IPS-18a (cell line): ENCODE data around the gene SMARCC1.
"Not testable (repeated sequence)": the region's sequence is repeated elsewhere in the genome, so short reads cannot be mapped to it uniquely, and the experiment has no call there.

ENCODE experiments used
- H3K27ac ChIP-seq: one replicate; pipeline ENCODE4 v1.5.1; 2013; ENCODE audit warnings: low read length
- H3K27me3 ChIP-seq: one replicate; pipeline ENCODE4 v1.6.1; 2013; ENCODE audit warnings: mild to moderate bottlenecking, low read length; ENCODE audit not compliant: control insufficient read depth, insufficient read depth
- H3K36me3 ChIP-seq: one replicate; pipeline ENCODE4 v1.6.1; 2013; ENCODE audit warnings: low read depth, low read length; ENCODE audit not compliant: control insufficient read depth
- H3K4me1 ChIP-seq: one replicate; pipeline ENCODE4 v1.6.1; 2013; ENCODE audit warnings: low read depth, low read length; ENCODE audit not compliant: control insufficient read depth
- H3K4me3 ChIP-seq: one replicate; pipeline ENCODE4 v1.5.1; 2013; ENCODE audit warnings: low read length
- H3K9ac ChIP-seq: one replicate; pipeline ENCODE4 v1.6.1; 2013; ENCODE audit warnings: mild to moderate bottlenecking, low read length, moderate library complexity
- H3K9me3 ChIP-seq: one replicate; pipeline ENCODE4 v1.6.1; 2013; ENCODE audit warnings: low read depth, low read length; ENCODE audit not compliant: control insufficient read depth

SMARCC1 gene

GRCh38 chr3:47781685-47782445 is at the start of gene SMARCC1:
SMARCC1 (minus strand) TSS chr3:47781893; CDS start chr3:47781797, 96 bp downstream.
- peaks cover 7% of the 10 kb centered on the region for H3K4me1 ChIP-seq
- peak within 1 kb of the TSS; percentile 80 for H3K4me3 ChIP-seq
- H3K9ac ChIP-seq = peak within 1 kb of the TSS; percentile 95
- peak within 1 kb of the TSS; percentile 49 for H3K27ac ChIP-seq
- H3K27me3 ChIP-seq = no peaks in the 10 kb centered on the region
- H3K36me3 ChIP-seq = no peaks in the 10 kb centered on the region
- no peaks in the 10 kb centered on the region for H3K9me3 ChIP-seq

DNA sequence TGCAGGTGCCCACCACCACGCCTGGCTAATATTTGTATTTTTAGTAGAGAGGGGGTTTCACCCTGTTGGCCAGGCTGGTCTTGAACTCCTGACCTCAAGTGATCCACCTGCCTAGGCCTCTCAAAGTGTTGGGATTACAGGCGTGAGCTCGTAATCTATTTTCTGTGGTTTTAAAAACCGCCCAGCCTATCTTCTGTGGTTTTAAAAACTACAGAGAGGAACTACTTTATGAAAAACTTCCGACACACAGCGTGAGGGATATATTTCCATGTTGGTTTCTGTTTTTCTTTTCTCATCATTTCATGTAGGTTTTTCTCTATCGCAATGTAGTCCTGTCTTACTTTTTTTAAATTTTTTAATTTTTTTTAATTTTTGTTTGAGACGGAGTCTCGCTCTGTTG is 47.8 kb upstream of the SMARCC1 start:
- not testable (repeated sequence) for H3K9ac ChIP-seq, H3K27me3 ChIP-seq, H3K9me3 ChIP-seq, H3K27ac ChIP-seq, H3K4me1 ChIP-seq, H3K4me3 ChIP-seq
- H3K36me3 ChIP-seq = peaks cover 66% of the 10 kb centered on the region

DNA sequence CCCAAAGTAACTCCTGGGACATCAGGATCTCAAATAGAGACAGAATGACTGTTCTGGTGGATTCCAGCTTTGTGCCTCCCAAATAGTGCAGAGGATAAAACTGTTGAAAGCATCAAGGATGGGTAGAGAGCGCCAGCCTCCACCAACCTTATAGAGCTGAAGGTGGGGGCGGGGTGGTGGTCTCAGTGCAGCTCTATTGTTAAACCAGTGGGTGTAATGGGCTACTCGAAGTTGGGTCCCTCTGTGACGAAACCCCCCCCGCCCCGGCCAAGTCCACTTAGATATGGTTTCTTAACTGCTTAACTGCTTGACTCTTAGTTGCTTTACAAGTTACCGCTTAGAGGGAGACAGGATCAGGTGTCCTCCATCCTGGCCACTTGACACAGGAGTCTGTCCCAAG is 43.9 kb upstream of the SMARCC1 start:
- Histone ChIP-seq H3K9ac (peak overlapping the region; percentile 91), H3K4me1 (peaks cover 9% of the 10 kb centered on the region), H3K9me3 (no peaks in the 10 kb centered on the region), H3K36me3 (peaks cover 38% of the 10 kb centered on the region), H3K27ac (peak overlapping the region; percentile 19), H3K4me3 (peak overlapping the region; percentile 94), H3K27me3 (no peaks in the 10 kb centered on the region)

DNA sequence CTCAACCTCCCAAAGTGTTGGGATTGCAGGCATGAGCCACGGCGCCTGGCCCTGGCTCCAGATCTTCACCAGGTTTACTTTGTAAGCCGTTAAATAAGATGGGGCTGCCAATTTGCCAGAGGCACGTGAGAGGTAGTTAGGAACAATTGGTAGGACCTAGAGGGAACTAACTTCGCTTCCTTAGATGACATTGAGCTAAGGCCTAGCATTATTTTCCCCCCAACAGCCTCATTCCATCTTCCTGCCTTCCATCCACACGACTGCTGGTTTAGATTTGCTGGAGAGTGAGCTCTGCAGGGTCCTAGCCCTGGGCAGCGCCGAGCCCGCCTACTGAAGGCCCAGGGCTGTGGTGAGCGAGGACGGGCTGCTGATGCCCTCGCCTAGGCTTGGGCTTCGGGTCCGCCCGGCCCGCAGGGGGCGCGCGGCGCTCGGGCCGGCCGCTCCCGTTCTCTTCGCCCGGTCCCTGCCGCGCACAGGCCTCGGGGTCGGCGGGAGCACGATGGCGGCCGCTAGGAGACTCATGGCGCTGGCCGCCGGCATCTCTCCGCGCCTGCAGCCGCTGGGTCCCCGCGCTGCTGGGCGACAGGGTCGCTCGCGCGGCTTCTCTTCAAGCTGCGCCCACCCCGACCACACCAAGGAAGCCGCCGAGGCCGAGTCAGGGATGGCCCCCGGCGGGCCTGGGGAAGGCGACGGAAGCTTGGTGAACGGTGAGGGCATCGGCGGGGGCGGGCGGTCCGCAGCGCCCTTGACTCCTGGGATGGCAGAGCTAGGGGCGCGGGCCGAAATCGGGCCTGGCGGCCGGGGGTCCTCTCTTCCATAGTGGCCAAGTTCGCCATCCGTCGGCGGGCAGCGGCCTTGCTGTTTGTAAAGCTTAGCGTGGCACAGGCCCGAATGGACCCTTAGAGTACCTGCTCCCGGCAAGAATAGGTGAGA is 43.1 kb upstream of the SMARCC1 start:
- Histone ChIP-seq H3K36me3 (peaks cover 40% of the 10 kb centered on the region), H3K27ac (peak overlapping the region; percentile 19)

DNA sequence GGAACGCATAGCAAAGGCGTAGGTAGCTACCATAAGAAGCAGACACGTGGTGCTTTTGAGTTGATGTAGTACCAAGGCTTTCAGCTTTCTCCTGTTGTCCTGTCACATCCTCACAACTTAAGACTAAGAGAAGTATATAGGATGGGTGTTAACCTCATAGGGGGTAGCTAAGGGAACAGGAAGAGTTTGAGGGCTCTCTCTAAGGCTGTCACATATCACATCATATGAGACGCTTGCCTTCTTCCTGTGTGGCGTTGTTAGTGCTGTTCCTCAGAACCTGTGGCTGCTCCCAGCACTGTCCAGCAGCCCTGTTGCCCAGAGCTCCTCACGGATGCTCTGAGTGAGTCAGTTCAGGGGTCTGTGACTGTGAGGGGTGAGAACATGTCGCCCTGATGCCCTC is 35.9 kb upstream of the SMARCC1 start:
- H3K27ac ChIP-seq = no peak overlapping the region
- H3K36me3 ChIP-seq = peaks cover 30% of the 10 kb centered on the region
- H3K9ac ChIP-seq = no peak overlapping the region
- no peaks in the 10 kb centered on the region for H3K4me1 ChIP-seq
- no peaks in the 10 kb centered on the region for H3K27me3 ChIP-seq
- H3K4me3 ChIP-seq = no peak overlapping the region
- H3K9me3 ChIP-seq = no peaks in the 10 kb centered on the region

More for the DNA sequence above, 43.1 kb upstream of the SMARCC1 start:
- Histone ChIP-seq H3K4me1 (peaks cover 9% of the 10 kb centered on the region), H3K9ac (peak overlapping the region; percentile 91), H3K9me3 (no peaks in the 10 kb centered on the region), H3K27me3 (no peaks in the 10 kb centered on the region), H3K4me3 (peak overlapping the region; percentile 94)

DNA sequence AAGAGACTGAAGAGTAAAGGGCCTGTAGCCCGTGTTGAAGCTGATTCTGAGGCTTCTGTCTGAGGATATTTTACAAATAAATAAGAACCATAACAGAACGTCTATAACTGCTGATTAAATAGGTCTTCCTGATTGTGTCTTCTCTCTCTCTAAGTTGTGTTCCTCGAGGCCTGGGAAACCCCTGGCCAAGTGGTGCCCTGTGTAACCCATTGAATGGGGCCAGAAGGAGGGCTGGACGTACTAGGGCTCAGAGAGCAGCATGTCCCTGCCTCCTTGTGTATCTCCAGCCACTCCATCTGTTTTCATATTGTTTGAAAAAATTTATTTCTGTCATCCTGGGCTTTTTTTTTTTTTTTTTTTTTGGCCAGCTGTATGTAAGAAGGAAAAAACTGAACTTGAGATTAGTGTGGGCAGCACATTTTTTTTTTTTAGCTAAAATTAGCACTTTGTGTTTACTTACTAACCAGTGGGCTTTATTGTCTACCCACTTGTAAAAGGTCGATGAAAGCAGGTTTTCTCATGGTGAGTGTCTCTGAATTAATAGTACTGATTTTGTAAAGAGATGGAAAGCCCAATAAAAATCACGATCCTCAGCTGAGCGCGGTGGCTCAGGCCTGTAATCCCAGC is 32.0 kb upstream of the SMARCC1 start:
- peaks cover 49% of the 10 kb centered on the region for H3K36me3 ChIP-seq

GRCh38 chr3:47804577-47804976 is 22.9 kb upstream of the SMARCC1 start:
- peaks cover 13% of the 10 kb centered on the region for H3K36me3 ChIP-seq
- no peaks in the 10 kb centered on the region for H3K9me3 ChIP-seq
- H3K27me3 ChIP-seq = no peaks in the 10 kb centered on the region
- H3K27ac ChIP-seq = no peak overlapping the region
- H3K9ac ChIP-seq = peak overlapping the region; percentile 98
- H3K4me1 ChIP-seq = no peaks in the 10 kb centered on the region
- H3K4me3 ChIP-seq = no peak overlapping the region

More for the DNA sequence above, 32.0 kb upstream of the SMARCC1 start:
- Histone ChIP-seq H3K9me3 (no peaks in the 10 kb centered on the region), H3K4me1 (no peaks in the 10 kb centered on the region), H3K9ac (no peak overlapping the region), H3K4me3 (no peak overlapping the region), H3K27me3 (no peaks in the 10 kb centered on the region), H3K27ac (no peak overlapping the region)

DNA sequence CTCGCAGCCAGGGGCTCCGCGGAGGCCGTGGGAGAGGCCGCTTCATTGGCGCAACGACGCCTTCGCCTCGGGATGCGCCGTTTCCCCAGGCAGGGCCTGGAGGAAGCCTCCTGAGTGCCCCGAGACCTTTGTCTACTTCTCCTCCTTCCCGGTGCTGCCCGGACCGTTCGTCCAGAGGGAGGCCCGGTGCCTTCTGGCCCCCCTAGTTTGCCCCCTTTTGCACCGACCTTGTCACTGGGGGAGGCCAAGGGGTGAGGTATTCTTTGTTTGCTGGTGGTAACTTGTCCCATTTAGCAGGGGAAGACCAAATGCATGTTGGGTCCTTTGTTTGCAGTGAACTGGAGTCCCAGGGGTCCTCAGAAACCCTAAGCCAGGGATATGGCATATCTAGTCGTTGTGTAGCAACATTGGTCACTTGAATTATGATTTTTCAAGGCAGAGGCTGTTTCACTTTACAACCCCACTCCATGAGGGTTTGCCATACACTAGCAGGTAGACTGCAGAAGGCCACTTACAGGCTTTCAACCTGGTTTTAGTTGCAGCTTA is 21.9 kb upstream of the SMARCC1 start:
- no peaks in the 10 kb centered on the region for H3K9me3 ChIP-seq
- peak overlapping the region; percentile 94 for H3K27ac ChIP-seq
- no peaks in the 10 kb centered on the region for H3K27me3 ChIP-seq
- peak overlapping the region; percentile 96 for H3K4me3 ChIP-seq
- peaks cover 9% of the 10 kb centered on the region for H3K36me3 ChIP-seq
- peak overlapping the region; percentile 98 for H3K9ac ChIP-seq
- H3K4me1 ChIP-seq = no peaks in the 10 kb centered on the region

DNA sequence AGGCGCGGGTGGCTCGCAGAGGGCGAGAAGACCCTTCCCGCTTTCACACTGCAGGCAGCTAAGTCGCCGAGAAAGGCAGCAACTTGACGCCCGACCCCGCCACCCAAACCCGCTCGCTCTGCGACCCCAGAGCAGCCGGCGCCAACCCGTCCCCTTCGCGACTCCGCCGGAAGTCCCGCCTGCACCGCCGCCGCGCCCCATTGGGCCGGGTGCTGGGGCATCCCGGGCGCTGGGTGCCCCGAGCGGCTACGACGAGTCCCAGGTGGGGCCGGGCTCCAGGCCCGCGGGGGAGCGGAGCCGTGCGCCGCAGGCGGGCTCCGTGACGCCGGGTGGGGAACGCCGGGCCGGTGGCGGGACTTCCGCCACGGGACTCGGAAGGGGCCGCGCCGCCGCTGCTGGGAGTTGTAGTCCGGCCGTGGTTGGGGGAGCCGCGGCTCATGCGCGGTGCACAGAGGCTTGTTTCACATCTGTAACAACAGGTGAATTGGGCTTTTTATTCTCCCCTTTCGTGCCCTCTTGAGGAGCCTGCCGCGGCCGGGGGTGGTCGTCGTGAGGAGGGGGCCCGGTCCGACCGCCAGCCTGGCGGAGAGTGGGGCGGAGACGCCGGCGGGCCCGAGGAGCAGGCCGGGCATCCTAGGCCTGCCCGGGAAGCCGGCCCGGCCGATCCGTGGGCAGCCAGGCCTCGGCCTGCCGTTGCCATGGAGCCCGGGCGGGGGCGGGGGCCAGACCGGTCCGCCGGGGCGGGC is 21.2 kb upstream of the SMARCC1 start, which contains the start of gene DHX30:
Gene DHX30, plus strand, starts transcription at position 405 of the 746 bp plus-strand sequence. CDS start 7,546 bp downstream, outside the sequence.
- Histone ChIP-seq H3K9ac (peak within 1 kb of the TSS; percentile 98), H3K36me3 (peaks cover 9% of the 10 kb centered on the region), H3K4me3 (peak within 1 kb of the TSS; percentile 96), H3K27ac (peak within 1 kb of the TSS; percentile 94), H3K27me3 (no peaks in the 10 kb centered on the region), H3K4me1 (no peaks in the 10 kb centered on the region), H3K9me3 (no peaks in the 10 kb centered on the region)

DNA sequence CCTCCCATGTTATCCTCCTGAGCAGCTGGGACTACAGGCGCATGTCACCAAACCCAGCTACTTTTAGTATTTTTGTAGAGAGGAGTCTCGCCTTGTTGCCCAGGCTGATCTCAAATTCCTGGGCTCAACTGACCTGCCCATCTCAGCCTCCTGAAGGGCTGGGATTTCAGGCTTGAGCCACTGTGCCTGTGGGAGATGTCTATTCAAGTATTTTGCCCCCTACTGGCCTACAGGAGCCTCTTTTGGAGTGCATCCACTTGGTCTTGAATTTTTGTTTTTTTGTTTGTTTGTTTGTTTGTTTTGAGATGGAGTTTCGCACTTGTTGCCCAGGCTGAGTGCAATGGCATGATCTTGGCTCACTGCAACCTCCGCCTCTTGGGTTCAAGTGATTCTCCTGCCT is 18.0 kb upstream of the SMARCC1 start:
- Histone ChIP-seq H3K9me3 (no peaks in the 10 kb centered on the region), H3K4me1 (no peaks in the 10 kb centered on the region), H3K4me3 (no peak overlapping the region), H3K27me3 (no peaks in the 10 kb centered on the region), H3K9ac (no peak overlapping the region), H3K27ac (no peak overlapping the region), H3K36me3 (no peaks in the 10 kb centered on the region)
